HepG2 (cell line): ENCODE measurements around the gene GLCE. TPM values are rescaled to one million over a fixed set of nuclear protein-coding genes. Genes with fewer than 3 reads are reported as not detected.

Experiments
- ATAC-seq: fragments of 200-7000 bp; cut with Tn5 transposase; 3 replicates; pipeline ENCODE4 v1.9.1; 2020; ENCODE audit warnings: mild to moderate bottlenecking, moderate library complexity
- BruUV-seq: library from RNA; stranded (reverse); fragments of 400-500 nt; replicated peaks from 2 replicates; lab custom pipeline; 2021; lab: Mats Ljungman, UMichigan
- CTCF ChIA-PET: fragments of 300-600 bp; formaldehyde crosslinking; extraction: SDS; loops from one replicate; lab custom pipeline; 2021; ENCODE audit warnings: low total read pairs, inconsistent platforms, low intra/inter-chr PET ratio; lab: Yijun Ruan, JAX
- POLR2A ChIA-PET: fragments of 350-600 bp; sonication (Branson Sonifier 250); formaldehyde crosslinking; loops from one replicate; lab custom pipeline; 2020; ENCODE audit warnings: antibody characterized with exemption, inconsistent platforms; lab: Yijun Ruan, JAX
- DNase-seq: peaks from one replicate; pipeline ENCODE4 v3.0.0-alpha.2; 2015; ENCODE audit warnings: low spot score
- FAIRE-seq: peaks from 3 replicates; lab custom pipeline; 2011; peaks lifted over from hg19 to GRCh38; lab: Jason Lieb, UNC
- H2AFZ ChIP-seq: one replicate; pipeline ENCODE4 v1.6.1; 2011; ENCODE audit warnings: low read length, inconsistent platforms
- H3K27ac ChIP-seq: fragments of 300-600 bp; 3 replicates; pipeline ENCODE4 v1.8.0; 2011; ENCODE audit warnings: mixed run types, mild to moderate bottlenecking, mixed read lengths, low read length, inconsistent platforms; ENCODE audit not compliant: insufficient read depth; ENCODE audit errors: extremely low read length
- H3K27me3 ChIP-seq, 2 experiments: fragments of 200-600 bp in 1 of 2; 2 replicates in 1 of 2; 3 replicates in 1 of 2; pipeline versions ENCODE4 v1.6.0 to v1.8.0; 2011; ENCODE audit warnings: low read length in 2 of 2, mild to moderate bottlenecking in 2 of 2, moderate library complexity in 2 of 2, inconsistent platforms in 1 of 2; ENCODE audit not compliant: insufficient read depth in 2 of 2, control insufficient read depth in 1 of 2
- H3K36me3 ChIP-seq, 2 experiments: fragments of 200-600 bp in 1 of 2; replicated peaks in 1 of 2; 2 replicates in 1 of 2; 3 replicates in 1 of 2; pipeline versions ENCODE4 v1.5.1 to v1.8.0; 2011; ENCODE audit warnings: low read length in 2 of 2, inconsistent platforms in 1 of 2; ENCODE audit not compliant: insufficient read depth in 2 of 2, control insufficient read depth in 1 of 2
- H3K4me1 ChIP-seq: 2 replicates; pipeline ENCODE4 v1.5.1; 2012; ENCODE audit warnings: low read length, inconsistent platforms; ENCODE audit not compliant: insufficient read depth
- H3K4me2 ChIP-seq: 2 replicates; pipeline ENCODE4 v1.6.0; 2011; ENCODE audit warnings: low read depth, low read length, inconsistent platforms
- H3K4me3 ChIP-seq, 3 experiments: fragments of 200-600 bp in 1 of 3; sonication (generic), shearing (Covaris generic) in 1 of 3; replicated peaks in 1 of 3; 2 replicates each; pipeline ENCODE4 v1.5.1; 2011 to 2016; ENCODE audit warnings: low read length in 3 of 3, inconsistent platforms in 2 of 3, low read depth in 2 of 3, mild to moderate bottlenecking in 2 of 3, control low read depth in 1 of 3, mixed read lengths in 1 of 3; ENCODE audit not compliant: insufficient read depth in 1 of 3
- H3K79me2 ChIP-seq: one replicate; pipeline ENCODE4 v1.6.1; 2011; ENCODE audit warnings: low read length, inconsistent platforms; ENCODE audit not compliant: insufficient read depth
- H3K9ac ChIP-seq: 2 replicates; pipeline ENCODE4 v1.6.0; 2011; ENCODE audit warnings: mild to moderate bottlenecking, low read depth, low read length, inconsistent platforms; ENCODE audit not compliant: insufficient read depth
- H3K9me3 ChIP-seq: 2 replicates; pipeline ENCODE4 v1.5.1; 2012; ENCODE audit warnings: mild to moderate bottlenecking, low read length
- H4K20me1 ChIP-seq: 2 replicates; pipeline ENCODE4 v1.6.0; 2011; ENCODE audit warnings: inconsistent platforms, mild to moderate bottlenecking, low read length, moderate library complexity; ENCODE audit not compliant: insufficient read depth
- ATF4 ChIP-seq, 2 experiments: fragments of 450-650 bp in 1 of 2; sonication (generic) in 1 of 2; formaldehyde crosslinking; IDR thresholded peaks; 2 replicates each; pipeline versions ENCODE4 v1.5.0 to v1.8.0; 2020 to 2022; ENCODE audit warnings: mild to moderate bottlenecking in 1 of 2, missing genetic modification reagents in 1 of 2
- GPBP1L1 ChIP-seq: sonication (generic); formaldehyde crosslinking; IDR thresholded peaks from 2 replicates; pipeline ENCODE4 v1.5.0; 2020; ENCODE audit warnings: mild to moderate bottlenecking, missing genetic modification reagents
- GTF3A ChIP-seq: sonication (generic); formaldehyde crosslinking; conservative IDR thresholded peaks from 2 replicates; pipeline ENCODE4 v1.4.0; 2020; ENCODE audit warnings: mild to moderate bottlenecking, missing genetic modification reagents
- HNRNPH1 ChIP-seq: fragments of 200-400 bp; formaldehyde crosslinking; optimal IDR thresholded peaks from 2 replicates; pipeline ENCODE3; 2017; ENCODE audit warnings: mild to moderate bottlenecking, low read depth, low read length
- HNRNPL ChIP-seq: fragments of 200-400 bp; formaldehyde crosslinking; IDR thresholded peaks from 2 replicates; pipeline ENCODE4 v1.6.1; 2017; ENCODE audit warnings: mild to moderate bottlenecking, low read depth, low read length
- IRX3 ChIP-seq: sonication (generic); formaldehyde crosslinking; IDR thresholded peaks from 2 replicates; pipeline ENCODE4 v1.8.1; 2023; ENCODE audit warnings: mild to moderate bottlenecking, low read depth, missing genetic modification reagents, borderline replicate concordance
- JUND ChIP-seq: sonication (generic); formaldehyde crosslinking; IDR thresholded peaks from 2 replicates; pipeline ENCODE4 v1.8.0; 2022; ENCODE audit warnings: mild to moderate bottlenecking, missing genetic modification reagents
- MED8 ChIP-seq: sonication (generic); formaldehyde crosslinking; IDR thresholded peaks from 2 replicates; pipeline ENCODE4 v1.8.1; 2023; ENCODE audit warnings: mild to moderate bottlenecking, missing genetic modification reagents; ENCODE audit not compliant: insufficient replicate concordance
- NFKB2 ChIP-seq: sonication (generic); formaldehyde crosslinking; IDR thresholded peaks from 2 replicates; pipeline ENCODE4 v1.4.0; 2020; ENCODE audit warnings: missing genetic modification reagents, borderline replicate concordance
- PLRG1 ChIP-seq: fragments of 450-650 bp; conservative IDR thresholded peaks from 2 replicates; pipeline ENCODE4 v1.6.1; 2016
- RELA ChIP-seq: sonication (generic); formaldehyde crosslinking; IDR thresholded peaks from 2 replicates; pipeline ENCODE4 v1.4.0; 2020; ENCODE audit warnings: missing genetic modification reagents
- TIGD3 ChIP-seq: sonication (generic); formaldehyde crosslinking; IDR thresholded peaks from 2 replicates; pipeline ENCODE4 v1.5.1; 2020; ENCODE audit warnings: mild to moderate bottlenecking, missing genetic modification reagents, borderline replicate concordance
- ZNF546 ChIP-seq: sonication (generic); formaldehyde crosslinking; conservative IDR thresholded peaks from 2 replicates; pipeline ENCODE4 v1.8.1; 2023; ENCODE audit warnings: mild to moderate bottlenecking, missing genetic modification reagents
- ZNF598 ChIP-seq: sonication (generic); formaldehyde crosslinking; IDR thresholded peaks from 2 replicates; pipeline ENCODE4 v1.5.1; 2020; ENCODE audit warnings: mild to moderate bottlenecking, missing genetic modification reagents, borderline replicate concordance
- ZNF713 ChIP-seq: sonication (generic); formaldehyde crosslinking; IDR thresholded peaks from 2 replicates; pipeline ENCODE4 v1.4.0; 2020; ENCODE audit warnings: mild to moderate bottlenecking, missing genetic modification reagents
- ZSCAN30 ChIP-seq: sonication (generic); formaldehyde crosslinking; IDR thresholded peaks from 2 replicates; pipeline ENCODE4 v1.5.0; 2020; ENCODE audit warnings: mild to moderate bottlenecking, missing genetic modification reagents
- WGBS: methylation state at CpG from one replicate; pipeline ENCODE4 v1.1.6; 2017; ENCODE audit warnings: low lambda C conversion rate; 5-methylcytosine and 5-hydroxymethylcytosine counted together
- in situ Hi-C: cut with HindIII; loops from 2 replicates; pipeline ENCODE4 v1.10.0; 2017; ENCODE audit warnings: low pct_unique_long_range_greater_than_20kb; ENCODE audit not compliant: extremely low pct_ligation_motif_present
- intact Hi-C: fragments of 100-400 bp; cut with micrococcal nuclease; formaldehyde crosslinking; loops from one replicate; pipeline ENCODE4 v1.10.0; 2022; ENCODE audit not compliant: unreplicated experiment
- polyA plus RNA-seq, 8 experiments: library from polyadenylated mRNA; depleted of rRNA in 3 of 8; stranded (reverse) in 7 of 8; unstranded in 1 of 8; fragments of >200 nt; fragmentation: Illumina TruSeq in 4 of 8; extraction: Trizol in 4 of 8; gene quantifications; 2 replicates each; pipeline versions ENCODE4 v1.2.1 to v1.2.3, GENCODE V29; 2011 to 2016; ENCODE audit warnings: low read depth in 4 of 8, missing spikeins in 1 of 8, mixed read lengths in 1 of 8; ENCODE audit not compliant: insufficient read depth in 1 of 8
- total RNA-seq, 5 experiments: library from RNA; depleted of rRNA; stranded (reverse); fragments of >200 nt; fragmentation: Illumina TruSeq; extraction: Trizol; gene quantifications; 2 replicates each; pipeline ENCODE4 v1.2.3, GENCODE V29; 2016; ENCODE audit warnings: low read depth in 1 of 5

The GLCE gene
- total and polyA plus RNA-seq, 2 of the 13 experiments (the other 11 are each of a cell fraction or from before 2014, with no cell fraction given): 12.9 to 23.4 TPM

- ATAC-seq (no peak), FAIRE-seq (no peak), DNase-seq (no peak)
- no peaks in the 10 kb centered on the region for H3K79me2 ChIP-seq
- BruUV-seq: no TSS peak
- intact Hi-C loops: no loop called here
- no peak overlapping the region for H2AFZ ChIP-seq
- H4K20me1 ChIP-seq: no peaks in the 10 kb centered on the region
- no peak overlapping the region for H3K27ac ChIP-seq
- H3K27me3 ChIP-seq: peaks cover 3 to 5% of the 10 kb centered on the region in 2 experiments; a peak in 1 of 5 replicates
- WGBS: 32% methylated on average over 7 of the region's 7 CpGs
- H3K4me2 ChIP-seq: no peak overlapping the region
- in situ Hi-C loops: no loop called here
- POLR2A ChIA-PET: no interaction called here
- no peak overlapping the region for H3K9ac ChIP-seq
- no peaks in the 10 kb centered on the region for H3K4me1 ChIP-seq
- no peaks in the 10 kb centered on the region for H3K9me3 ChIP-seq
- CTCF ChIA-PET: no interaction called here
- TF ChIP-seq HNRNPH1 (no peak), ZSCAN30 (no peak), RELA (CRISPR knock-in tag) (no peak), JUND (CRISPR knock-in tag) (no peak), GTF3A (CRISPR knock-in tag) (no peak), HNRNPL (no peak), MED8 (CRISPR knock-in tag) (no peak), NFKB2 (CRISPR knock-in tag) (no peak), ZNF598 (CRISPR knock-in tag) (no peak), TIGD3 (no peak), ZNF713 (CRISPR knock-in tag) (no peak), ZNF546 (no peak), IRX3 (CRISPR knock-in tag) (no peak), GPBP1L1 (CRISPR knock-in tag) (no peak), PLRG1 (no peak), ATF4 (CRISPR knock-in tag; IDR thresholded peaks at IDR 0.05) (no peak)
- H3K36me3 ChIP-seq: no peaks in the 10 kb centered on the region
- no peak overlapping the region for H3K4me3 ChIP-seq
Observed at GRCh38 chr15:69320977-69321554, 160.6 kb downstream of the GLCE start.
